HG02870 (cell line): ENCODE data around the gene ICA1.
"Not testable (repeated sequence)": the region's sequence is repeated elsewhere in the genome, so short reads cannot be mapped to it uniquely, and the experiment has no call there.

ENCODE experiments used
- ATAC-seq: cut with Tn5 transposase; IDR thresholded peaks from one replicate; pipeline ENCODE4 v1.9.1; 2021; ENCODE audit warnings: mild to moderate bottlenecking, moderate library complexity; ENCODE audit not compliant: unreplicated experiment

ICA1 gene

GRCh38 chr7:8261711-8262695 lies at the start of gene ICA1:
TSS of gene ICA1 (minus strand) at chr7:8262167. CDS start at chr7:8235926, 26,241 bp downstream.
- peak; percentile 74 for ATAC-seq

- no peak for ATAC-seq
Measured at GRCh38 chr7:8310876-8311275, 48.9 kb upstream of the ICA1 start.

- ATAC-seq = no peak
Measured at GRCh38 chr7:8305625-8306388, 43.8 kb upstream of the ICA1 start.

GRCh38 chr7:8305104-8305503 lies 43.1 kb upstream of the ICA1 start:
- ATAC-seq = no peak

GRCh38 chr7:8303904-8304528 lies 42.0 kb upstream of the ICA1 start:
- no peak for ATAC-seq

GRCh38 chr7:8297023-8297422 lies 35.1 kb upstream of the ICA1 start:
- ATAC-seq = not testable (repeated sequence)

GRCh38 chr7:8296362-8296659 lies 34.3 kb upstream of the ICA1 start:
- no peak for ATAC-seq

GRCh38 chr7:8295638-8296361 lies 33.8 kb upstream of the ICA1 start:
- ATAC-seq = peak; percentile 97

- ATAC-seq = no peak
Measured at GRCh38 chr7:8291397-8292141, 29.6 kb upstream of the ICA1 start.

GRCh38 chr7:8290645-8291308 lies 28.8 kb upstream of the ICA1 start:
- ATAC-seq = no peak

- ATAC-seq = no peak
Measured at GRCh38 chr7:8286118-8286517, 24.2 kb upstream of the ICA1 start.

GRCh38 chr7:8285155-8285554 lies 23.2 kb upstream of the ICA1 start:
- ATAC-seq = no peak

- ATAC-seq = no peak
Measured at GRCh38 chr7:8284606-8285005, 22.6 kb upstream of the ICA1 start.

GRCh38 chr7:8283968-8284367 lies 22.0 kb upstream of the ICA1 start:
- no peak for ATAC-seq

GRCh38 chr7:8282871-8283270 lies 20.9 kb upstream of the ICA1 start:
- ATAC-seq = no peak

- ATAC-seq = no peak
Measured at GRCh38 chr7:8282162-8282561, 20.2 kb upstream of the ICA1 start.

GRCh38 chr7:8278183-8278582 lies 16.2 kb upstream of the ICA1 start:
- no peak for ATAC-seq

- no peak for ATAC-seq
Measured at GRCh38 chr7:8277394-8277982, 15.5 kb upstream of the ICA1 start.

GRCh38 chr7:8274589-8274988 lies 12.6 kb upstream of the ICA1 start:
- no peak for ATAC-seq
